CD8-positive, alpha-beta memory T cell (primary cell): ENCODE data around the gene FSTL5. TPM values are rescaled to one million over a fixed set of nuclear protein-coding genes. Genes with fewer than 3 reads are reported as not detected.

Experiments
- CTCF ChIA-PET: fragments of 350-600 bp; sonication (Branson Sonifier 250); formaldehyde crosslinking; loops from one replicate; lab custom pipeline; 2021; ENCODE audit warnings: antibody characterized with exemption; lab: Charles Lee
- POLR2A ChIA-PET: fragments of 350-600 bp; sonication (Branson Sonifier 250); formaldehyde crosslinking; loops from one replicate; lab custom pipeline; 2021; ENCODE audit warnings: antibody characterized with exemption; lab: Charles Lee
- DNase-seq, 5 donors: peaks; one replicate each; pipeline versions ENCODE4 v3.0.0 to v3.0.0-alpha.2; 2020 to 2022; ENCODE audit warnings: mixed read lengths in 1 of 5
- H3K27ac ChIP-seq: one replicate; pipeline ENCODE4 v1.7.0; 2013; ENCODE audit warnings: low read depth, mild to moderate bottlenecking, low read length, moderate library complexity
- H3K27me3 ChIP-seq: 2 replicates; pipeline ENCODE4 v1.7.0; 2013; ENCODE audit warnings: low read length, mild to moderate bottlenecking; ENCODE audit not compliant: insufficient read depth, poor library complexity, severe bottlenecking
- H3K36me3 ChIP-seq: 2 replicates; pipeline ENCODE4 v1.7.0; 2013; ENCODE audit warnings: mild to moderate bottlenecking, low read length, moderate library complexity; ENCODE audit not compliant: insufficient read depth
- H3K4me1 ChIP-seq: 2 replicates; pipeline ENCODE4 v1.7.0; 2013; ENCODE audit warnings: mild to moderate bottlenecking, low read length, moderate library complexity; ENCODE audit not compliant: insufficient read depth
- H3K4me3 ChIP-seq: 2 replicates; pipeline ENCODE4 v1.7.0; 2013; ENCODE audit warnings: mild to moderate bottlenecking, low read length
- H3K9me3 ChIP-seq: 2 replicates; pipeline ENCODE4 v1.7.0; 2013; ENCODE audit warnings: mild to moderate bottlenecking, low read length
- H3K27ac Mint-ChIP-seq, 8 donors: one replicate each; pipeline ENCODE4 v1.8.0; 2020 to 2021; ENCODE audit warnings: mixed read lengths in 8 of 8, mild to moderate bottlenecking in 6 of 8, inconsistent platforms in 3 of 8, moderate library complexity in 3 of 8
- H3K27me3 Mint-ChIP-seq, 2 donors: one replicate each; pipeline ENCODE4 v1.8.0; 2020 to 2021; ENCODE audit warnings: mixed read lengths in 2 of 2, mild to moderate bottlenecking in 1 of 2, moderate library complexity in 1 of 2
- H3K36me3 Mint-ChIP-seq, 3 donors: one replicate each; pipeline ENCODE4 v1.8.0; 2020 to 2021; ENCODE audit warnings: mixed read lengths in 3 of 3, inconsistent platforms in 1 of 3, mild to moderate bottlenecking in 1 of 3
- H3K4me1 Mint-ChIP-seq, 3 donors: one replicate each; pipeline ENCODE4 v1.8.0; 2020 to 2021; ENCODE audit warnings: mixed read lengths in 3 of 3, inconsistent platforms in 1 of 3, mild to moderate bottlenecking in 1 of 3
- H3K4me3 Mint-ChIP-seq, 7 donors: one replicate each; pipeline ENCODE4 v1.8.0; 2020 to 2021; ENCODE audit warnings: mixed read lengths in 7 of 7, mild to moderate bottlenecking in 6 of 7, moderate library complexity in 4 of 7, inconsistent platforms in 2 of 7
- H3K9me3 Mint-ChIP-seq, 5 donors: one replicate each; pipeline ENCODE4 v1.8.0; 2020 to 2022; ENCODE audit warnings: mixed read lengths in 5 of 5, mild to moderate bottlenecking in 3 of 5, moderate library complexity in 2 of 5, inconsistent platforms in 1 of 5
- polyA plus RNA-seq: library from polyadenylated mRNA; unstranded; fragments of 300-500 nt; fragmentation: Illumina TruSeq; gene quantifications from one replicate; pipeline ENCODE4 v1.2.3, GENCODE V29; 2021
- total RNA-seq, 2 experiments: library from RNA; stranded (reverse); gene quantifications; one replicate each; pipeline ENCODE4 v1.2.3, GENCODE V29; 2021

FSTL5 gene
- total and polyA plus RNA-seq, 3 experiments from 2014 or later: not detected

GRCh38 chr4:162154862-162155540 lies 8.8 kb downstream of the FSTL5 start:
- H3K27me3 Mint-ChIP-seq: no peaks in the 10 kb centered on the region
- ChIA-PET CTCF (no interaction called here), POLR2A (no interaction called here)
- no peak overlapping the region for H3K4me3 Mint-ChIP-seq
- Histone ChIP-seq H3K4me1 (no peaks in the 10 kb centered on the region), H3K27ac (no peak overlapping the region), H3K27me3 (no peaks in the 10 kb centered on the region), H3K36me3 (no peaks in the 10 kb centered on the region), H3K4me3 (no peak overlapping the region), H3K9me3 (no peaks in the 10 kb centered on the region)
- H3K4me1 Mint-ChIP-seq: no peaks in the 10 kb centered on the region
- DNase-seq: no peak
- H3K36me3 Mint-ChIP-seq: no peaks in the 10 kb centered on the region
- peaks cover 0 to 11% (median 1%) of the 10 kb centered on the region in 5 donors for H3K9me3 Mint-ChIP-seq
- no peak overlapping the region for H3K27ac Mint-ChIP-seq

GRCh38 chr4:162151850-162152249 lies 11.9 kb downstream of the FSTL5 start:
- DNase-seq: no peak
- ChIA-PET POLR2A (no interaction called here), CTCF (no interaction called here)
- H3K27ac Mint-ChIP-seq: no peak overlapping the region
- peaks cover 0 to 13% (median 0%) of the 10 kb centered on the region in 5 donors for H3K9me3 Mint-ChIP-seq
- Histone ChIP-seq H3K4me3 (no peak overlapping the region), H3K27me3 (no peaks in the 10 kb centered on the region), H3K36me3 (no peaks in the 10 kb centered on the region), H3K9me3 (no peaks in the 10 kb centered on the region), H3K27ac (no peak overlapping the region), H3K4me1 (no peaks in the 10 kb centered on the region)
- no peak overlapping the region for H3K4me3 Mint-ChIP-seq
- H3K4me1 Mint-ChIP-seq: no peaks in the 10 kb centered on the region
- H3K27me3 Mint-ChIP-seq: no peaks in the 10 kb centered on the region
- H3K36me3 Mint-ChIP-seq: no peaks in the 10 kb centered on the region

- H3K4me3 Mint-ChIP-seq: no peak overlapping the region
- H3K27me3 Mint-ChIP-seq: no peaks in the 10 kb centered on the region
- no peak for DNase-seq
- Histone ChIP-seq H3K4me3 (no peak overlapping the region), H3K27me3 (no peaks in the 10 kb centered on the region), H3K9me3 (no peaks in the 10 kb centered on the region), H3K4me1 (no peaks in the 10 kb centered on the region), H3K36me3 (no peaks in the 10 kb centered on the region), H3K27ac (no peak overlapping the region)
- no peaks in the 10 kb centered on the region for H3K36me3 Mint-ChIP-seq
- POLR2A ChIA-PET: no interaction called here
- H3K9me3 Mint-ChIP-seq: peaks cover 0 to 12% (median 1%) of the 10 kb centered on the region in 5 donors
- CTCF ChIA-PET: no interaction called here
- H3K4me1 Mint-ChIP-seq: no peaks in the 10 kb centered on the region
- H3K27ac Mint-ChIP-seq: no peak overlapping the region
These were observed 12.4 kb downstream of the FSTL5 start for GRCh38 chr4:162151386-162151785.

GRCh38 chr4:162149644-162150043 lies 14.2 kb downstream of the FSTL5 start:
- Histone ChIP-seq H3K27ac (no peak overlapping the region), H3K4me1 (no peaks in the 10 kb centered on the region), H3K9me3 (no peaks in the 10 kb centered on the region), H3K27me3 (no peaks in the 10 kb centered on the region), H3K4me3 (no peak overlapping the region), H3K36me3 (no peaks in the 10 kb centered on the region)
- no peak overlapping the region for H3K27ac Mint-ChIP-seq
- DNase-seq: no peak
- no peaks in the 10 kb centered on the region for H3K36me3 Mint-ChIP-seq
- peaks cover 0 to 9% (median 2%) of the 10 kb centered on the region in 5 donors for H3K9me3 Mint-ChIP-seq
- CTCF ChIA-PET: no interaction called here
- POLR2A ChIA-PET: no interaction called here
- H3K4me3 Mint-ChIP-seq: no peak overlapping the region
- H3K27me3 Mint-ChIP-seq: no peaks in the 10 kb centered on the region
- H3K4me1 Mint-ChIP-seq: no peaks in the 10 kb centered on the region

- H3K9me3 ChIP-seq: no peaks in the 10 kb centered on the region
- no peaks in the 10 kb centered on the region for H3K27me3 ChIP-seq
- ChIA-PET CTCF (no interaction called here), POLR2A (no interaction called here)
- H3K27ac ChIP-seq: no peak overlapping the region
- no peaks in the 10 kb centered on the region for H3K36me3 ChIP-seq
- no peaks in the 10 kb centered on the region for H3K27me3 Mint-ChIP-seq
- H3K4me1 Mint-ChIP-seq: no peaks in the 10 kb centered on the region
- no peak overlapping the region for H3K4me3 ChIP-seq
- no peaks in the 10 kb centered on the region for H3K4me1 ChIP-seq
- no peak overlapping the region for H3K27ac Mint-ChIP-seq
- no peak for DNase-seq
- peaks cover 6 to 32% (median 11%) of the 10 kb centered on the region in 5 donors for H3K9me3 Mint-ChIP-seq
- no peak overlapping the region for H3K4me3 Mint-ChIP-seq
- H3K36me3 Mint-ChIP-seq: no peaks in the 10 kb centered on the region
These were observed 23.6 kb downstream of the FSTL5 start for GRCh38 chr4:162140051-162140683.

- H3K36me3 ChIP-seq: no peaks in the 10 kb centered on the region
These were observed 24.4 kb downstream of the FSTL5 start for GRCh38 chr4:162139412-162139811.

GRCh38 chr4:162131256-162131655 lies 32.5 kb downstream of the FSTL5 start:
- Mint-ChIP-seq H3K9me3 (peaks cover 4 to 10% (median 7%) of the 10 kb centered on the region in 5 donors), H3K4me1 (no peaks in the 10 kb centered on the region), H3K36me3 (no peaks in the 10 kb centered on the region), H3K4me3 (no peak overlapping the region), H3K27me3 (no peaks in the 10 kb centered on the region), H3K27ac (no peak overlapping the region)
- Histone ChIP-seq H3K36me3 (no peaks in the 10 kb centered on the region), H3K27ac (no peak overlapping the region), H3K9me3 (no peaks in the 10 kb centered on the region), H3K4me3 (no peak overlapping the region), H3K27me3 (no peaks in the 10 kb centered on the region), H3K4me1 (no peaks in the 10 kb centered on the region)
- DNase-seq: no peak
- CTCF ChIA-PET: no interaction called here
- POLR2A ChIA-PET: no interaction called here

More at GRCh38 chr4:162139412-162139811, 24.4 kb downstream of the FSTL5 start:
- ChIA-PET POLR2A (no interaction called here), CTCF (no interaction called here)
- Histone ChIP-seq H3K9me3 (no peaks in the 10 kb centered on the region), H3K27ac (no peak overlapping the region), H3K27me3 (no peaks in the 10 kb centered on the region), H3K4me3 (no peak overlapping the region), H3K4me1 (no peaks in the 10 kb centered on the region)
- Mint-ChIP-seq H3K27ac (no peak overlapping the region), H3K4me3 (no peak overlapping the region), H3K4me1 (no peaks in the 10 kb centered on the region), H3K27me3 (no peaks in the 10 kb centered on the region), H3K9me3 (peaks cover 6 to 31% (median 11%) of the 10 kb centered on the region in 5 donors), H3K36me3 (no peaks in the 10 kb centered on the region)
- no peak for DNase-seq

GRCh38 chr4:162126729-162127128 lies 37.1 kb downstream of the FSTL5 start:
- peaks cover 0 to 14% (median 5%) of the 10 kb centered on the region in 5 donors for H3K9me3 Mint-ChIP-seq
- CTCF ChIA-PET: no interaction called here

More at GRCh38 chr4:162126729-162127128, 37.1 kb downstream of the FSTL5 start:
- Mint-ChIP-seq H3K27me3 (no peaks in the 10 kb centered on the region), H3K36me3 (no peaks in the 10 kb centered on the region), H3K4me3 (no peak overlapping the region), H3K4me1 (no peaks in the 10 kb centered on the region), H3K27ac (no peak overlapping the region)
- Histone ChIP-seq H3K27ac (no peak overlapping the region), H3K4me1 (no peaks in the 10 kb centered on the region), H3K4me3 (no peak overlapping the region), H3K9me3 (no peaks in the 10 kb centered on the region), H3K36me3 (no peaks in the 10 kb centered on the region), H3K27me3 (no peaks in the 10 kb centered on the region)
- POLR2A ChIA-PET: no interaction called here
- no peak for DNase-seq
